HepG2 (cell line): Measurements from ENCODE around the gene HNRNPL. TPM values are rescaled to one million over a fixed set of nuclear protein-coding genes. Genes with fewer than 3 reads are reported as not detected.

Experiments used
- ATAD3A ChIP-seq: sonication (generic); formaldehyde crosslinking; IDR thresholded peaks from 2 replicates; pipeline ENCODE4 v1.4.0; 2020; ENCODE audit warnings: missing genetic modification reagents
- ELF1 ChIP-seq: sonication (generic); formaldehyde crosslinking; IDR thresholded peaks from 2 replicates; pipeline ENCODE4 v1.4.0; 2020; ENCODE audit warnings: missing genetic modification reagents
- ETV5 ChIP-seq: IDR thresholded peaks from 2 replicates; pipeline ENCODE4 v1.6.1; 2018; ENCODE audit warnings: missing biosample characterization, missing genetic modification reagents, inconsistent platforms, borderline replicate concordance
- KDM5A ChIP-seq: fragments of 200-600 bp; sonication (generic); IDR thresholded peaks from 2 replicates; pipeline ENCODE4 v1.7.0; 2018; ENCODE audit warnings: antibody characterized with exemption, mild to moderate bottlenecking, low read length, borderline replicate concordance
- MED13 ChIP-seq: sonication (generic); formaldehyde crosslinking; IDR thresholded peaks from 2 replicates; pipeline ENCODE4 v1.5.0; 2020; ENCODE audit warnings: missing genetic modification reagents
- MIER2 ChIP-seq: IDR thresholded peaks from 2 replicates; pipeline ENCODE4 v1.6.1; 2016; ENCODE audit warnings: missing biosample characterization, missing genetic modification reagents
- SNRNP70 ChIP-seq: fragments of 200-400 bp; formaldehyde crosslinking; IDR thresholded peaks from 2 replicates; pipeline ENCODE4 v1.6.1; 2017; ENCODE audit warnings: mild to moderate bottlenecking, low read depth, low read length, moderate library complexity
- SPEN ChIP-seq: sonication (generic); formaldehyde crosslinking; IDR thresholded peaks from 2 replicates; pipeline ENCODE4 v1.5.1; 2020; ENCODE audit warnings: low read depth, mild to moderate bottlenecking, missing genetic modification reagents
- ZMYM3 ChIP-seq: sonication (generic); formaldehyde crosslinking; IDR thresholded peaks from 2 replicates; pipeline ENCODE4 v1.5.1; 2020; ENCODE audit warnings: mild to moderate bottlenecking, missing genetic modification reagents
- ZNF24 ChIP-seq: fragments of 450-650 bp; IDR thresholded peaks from 2 replicates; pipeline ENCODE4 v1.6.1; 2017; ENCODE audit warnings: antibody characterized with exemption, mild to moderate bottlenecking
- ZNF333 ChIP-seq: sonication (generic); formaldehyde crosslinking; IDR thresholded peaks from 2 replicates; pipeline ENCODE4 v1.4.0; 2020; ENCODE audit warnings: mild to moderate bottlenecking, missing genetic modification reagents, borderline replicate concordance
- ZNF335 ChIP-seq: sonication (generic); formaldehyde crosslinking; IDR thresholded peaks from 2 replicates; pipeline ENCODE4 v1.4.0; 2020; ENCODE audit warnings: missing genetic modification reagents
- polyA plus RNA-seq, 8 experiments: library from polyadenylated mRNA; depleted of rRNA in 3 of 8; stranded (reverse) in 7 of 8; unstranded in 1 of 8; fragments of >200 nt; fragmentation: Illumina TruSeq in 4 of 8; extraction: Trizol in 4 of 8; gene quantifications; 2 replicates each; pipeline versions ENCODE4 v1.2.1 to v1.2.3, GENCODE V29; 2011 to 2016; ENCODE audit warnings: low read depth in 4 of 8, missing spikeins in 1 of 8, mixed read lengths in 1 of 8; ENCODE audit not compliant: insufficient read depth in 1 of 8
- total RNA-seq, 5 experiments: library from RNA; depleted of rRNA; stranded (reverse); fragments of >200 nt; fragmentation: Illumina TruSeq; extraction: Trizol; gene quantifications; 2 replicates each; pipeline ENCODE4 v1.2.3, GENCODE V29; 2016; ENCODE audit warnings: low read depth in 1 of 5
- TF ChIP-seq, protein P1 (sequence below): sonication (generic); formaldehyde crosslinking; IDR thresholded peaks from 2 replicates; pipeline ENCODE4 v1.4.0; 2020; ENCODE audit warnings: mild to moderate bottlenecking, missing genetic modification reagents, borderline replicate concordance
- TF ChIP-seq, protein P2 (sequence below): sonication (generic); formaldehyde crosslinking; IDR thresholded peaks from 2 replicates; pipeline ENCODE4 v1.8.0; 2022; ENCODE audit warnings: mild to moderate bottlenecking, missing genetic modification reagents, borderline replicate concordance
- TF ChIP-seq, protein P3 (sequence below): sonication (generic); formaldehyde crosslinking; IDR thresholded peaks from 2 replicates; pipeline ENCODE4 v1.4.0; 2020; ENCODE audit warnings: missing genetic modification reagents
- TF ChIP-seq, protein P4 (sequence below): sonication (generic); formaldehyde crosslinking; IDR thresholded peaks from 2 replicates; pipeline ENCODE4 v1.4.0; 2020; ENCODE audit warnings: missing genetic modification reagents
- TF ChIP-seq, protein P5 (sequence below): IDR thresholded peaks from 2 replicates; pipeline ENCODE4 v1.6.1; 2018; ENCODE audit warnings: missing genetic modification reagents

Gene HNRNPL
- total and polyA plus RNA-seq, 2 of the 13 experiments (the other 11 are each of a cell fraction or from before 2014, with no cell fraction given) = 156 to 278 TPM

DNA sequence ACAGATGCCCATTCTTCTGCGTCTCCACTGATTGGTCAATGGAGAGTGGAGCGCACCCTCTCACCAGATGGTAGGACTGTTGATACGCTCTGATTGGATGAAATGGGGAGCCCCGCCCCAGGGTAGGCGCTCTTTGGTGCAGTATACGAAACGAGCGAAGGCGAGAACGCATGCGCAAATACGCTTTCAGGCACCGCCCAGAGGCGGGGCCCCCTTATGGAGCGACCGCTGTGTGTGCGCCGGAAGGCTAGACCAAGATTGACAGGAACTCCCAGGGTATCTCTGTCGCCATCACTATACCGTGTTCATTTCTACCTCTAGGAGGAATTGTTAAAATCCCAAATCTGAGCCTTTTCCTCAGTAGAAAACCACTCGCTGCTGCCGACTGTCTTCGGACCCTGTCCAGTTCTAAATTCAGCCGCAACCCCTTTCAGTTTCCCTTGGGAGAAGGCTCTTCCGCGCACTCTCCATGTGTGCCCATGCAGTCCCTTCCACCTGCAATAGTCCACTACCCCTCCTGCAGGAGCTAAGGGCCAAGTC is 720 bp upstream of the HNRNPL start (continued):
- TF ChIP-seq, protein P1, sequence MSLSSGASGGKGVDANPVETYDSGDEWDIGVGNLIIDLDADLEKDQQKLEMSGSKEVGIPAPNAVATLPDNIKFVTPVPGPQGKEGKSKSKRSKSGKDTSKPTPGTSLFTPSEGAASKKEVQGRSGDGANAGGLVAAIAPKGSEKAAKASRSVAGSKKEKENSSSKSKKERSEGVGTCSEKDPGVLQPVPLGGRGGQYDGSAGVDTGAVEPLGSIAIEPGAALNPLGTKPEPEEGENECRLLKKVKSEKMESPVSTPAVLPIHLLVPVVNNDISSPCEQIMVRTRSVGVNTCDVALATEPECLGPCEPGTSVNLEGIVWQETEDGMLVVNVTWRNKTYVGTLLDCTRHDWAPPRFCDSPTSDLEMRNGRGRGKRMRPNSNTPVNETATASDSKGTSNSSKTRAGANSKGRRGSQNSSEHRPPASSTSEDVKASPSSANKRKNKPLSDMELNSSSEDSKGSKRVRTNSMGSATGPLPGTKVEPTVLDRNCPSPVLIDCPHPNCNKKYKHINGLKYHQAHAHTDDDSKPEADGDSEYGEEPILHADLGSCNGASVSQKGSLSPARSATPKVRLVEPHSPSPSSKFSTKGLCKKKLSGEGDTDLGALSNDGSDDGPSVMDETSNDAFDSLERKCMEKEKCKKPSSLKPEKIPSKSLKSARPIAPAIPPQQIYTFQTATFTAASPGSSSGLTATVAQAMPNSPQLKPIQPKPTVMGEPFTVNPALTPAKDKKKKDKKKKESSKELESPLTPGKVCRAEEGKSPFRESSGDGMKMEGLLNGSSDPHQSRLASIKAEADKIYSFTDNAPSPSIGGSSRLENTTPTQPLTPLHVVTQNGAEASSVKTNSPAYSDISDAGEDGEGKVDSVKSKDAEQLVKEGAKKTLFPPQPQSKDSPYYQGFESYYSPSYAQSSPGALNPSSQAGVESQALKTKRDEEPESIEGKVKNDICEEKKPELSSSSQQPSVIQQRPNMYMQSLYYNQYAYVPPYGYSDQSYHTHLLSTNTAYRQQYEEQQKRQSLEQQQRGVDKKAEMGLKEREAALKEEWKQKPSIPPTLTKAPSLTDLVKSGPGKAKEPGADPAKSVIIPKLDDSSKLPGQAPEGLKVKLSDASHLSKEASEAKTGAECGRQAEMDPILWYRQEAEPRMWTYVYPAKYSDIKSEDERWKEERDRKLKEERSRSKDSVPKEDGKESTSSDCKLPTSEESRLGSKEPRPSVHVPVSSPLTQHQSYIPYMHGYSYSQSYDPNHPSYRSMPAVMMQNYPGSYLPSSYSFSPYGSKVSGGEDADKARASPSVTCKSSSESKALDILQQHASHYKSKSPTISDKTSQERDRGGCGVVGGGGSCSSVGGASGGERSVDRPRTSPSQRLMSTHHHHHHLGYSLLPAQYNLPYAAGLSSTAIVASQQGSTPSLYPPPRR (CRISPR knock-in tag) = no peak
- TF ChIP-seq ETV5 (CRISPR knock-in tag) (no peak; the same call in 1 of the 2 replicates), ZNF335 (no peak), SPEN (no peak), MIER2 (CRISPR knock-in tag) (no peak), ELF1 (CRISPR knock-in tag) (peak; percentile 10; the same call in 1 of the 2 replicates), MED13 (CRISPR knock-in tag) (no peak), ZNF333 (CRISPR knock-in tag) (no peak), ZNF24 (no peak), KDM5A (no peak), SNRNP70 (no peak), ZMYM3 (CRISPR knock-in tag) (no peak), ATAD3A (CRISPR knock-in tag) (no peak)
- TF ChIP-seq, protein P2, sequence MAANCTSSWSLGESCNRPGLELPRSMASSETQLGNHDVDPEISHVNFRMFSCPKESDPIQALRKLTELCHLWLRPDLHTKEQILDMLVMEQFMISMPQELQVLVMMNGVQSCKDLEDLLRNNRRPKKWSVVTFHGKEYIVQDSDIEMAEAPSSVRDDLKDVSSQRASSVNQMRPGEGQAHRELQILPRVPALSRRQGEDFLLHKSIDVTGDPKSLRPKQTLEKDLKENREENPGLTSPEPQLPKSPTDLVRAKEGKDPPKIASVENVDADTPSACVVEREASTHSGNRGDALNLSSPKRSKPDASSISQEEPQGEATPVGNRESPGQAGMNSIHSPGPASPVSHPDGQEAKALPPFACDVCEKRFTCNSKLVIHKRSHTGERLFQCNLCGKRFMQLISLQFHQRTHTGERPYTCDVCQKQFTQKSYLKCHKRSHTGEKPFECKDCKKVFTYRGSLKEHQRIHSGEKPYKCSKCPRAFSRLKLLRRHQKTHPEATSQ = no peak
- TF ChIP-seq, protein P3, sequence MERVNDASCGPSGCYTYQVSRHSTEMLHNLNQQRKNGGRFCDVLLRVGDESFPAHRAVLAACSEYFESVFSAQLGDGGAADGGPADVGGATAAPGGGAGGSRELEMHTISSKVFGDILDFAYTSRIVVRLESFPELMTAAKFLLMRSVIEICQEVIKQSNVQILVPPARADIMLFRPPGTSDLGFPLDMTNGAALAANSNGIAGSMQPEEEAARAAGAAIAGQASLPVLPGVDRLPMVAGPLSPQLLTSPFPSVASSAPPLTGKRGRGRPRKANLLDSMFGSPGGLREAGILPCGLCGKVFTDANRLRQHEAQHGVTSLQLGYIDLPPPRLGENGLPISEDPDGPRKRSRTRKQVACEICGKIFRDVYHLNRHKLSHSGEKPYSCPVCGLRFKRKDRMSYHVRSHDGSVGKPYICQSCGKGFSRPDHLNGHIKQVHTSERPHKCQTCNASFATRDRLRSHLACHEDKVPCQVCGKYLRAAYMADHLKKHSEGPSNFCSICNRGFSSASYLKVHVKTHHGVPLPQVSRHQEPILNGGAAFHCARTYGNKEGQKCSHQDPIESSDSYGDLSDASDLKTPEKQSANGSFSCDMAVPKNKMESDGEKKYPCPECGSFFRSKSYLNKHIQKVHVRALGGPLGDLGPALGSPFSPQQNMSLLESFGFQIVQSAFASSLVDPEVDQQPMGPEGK (CRISPR knock-in tag) = no peak
- TF ChIP-seq, protein P4, sequence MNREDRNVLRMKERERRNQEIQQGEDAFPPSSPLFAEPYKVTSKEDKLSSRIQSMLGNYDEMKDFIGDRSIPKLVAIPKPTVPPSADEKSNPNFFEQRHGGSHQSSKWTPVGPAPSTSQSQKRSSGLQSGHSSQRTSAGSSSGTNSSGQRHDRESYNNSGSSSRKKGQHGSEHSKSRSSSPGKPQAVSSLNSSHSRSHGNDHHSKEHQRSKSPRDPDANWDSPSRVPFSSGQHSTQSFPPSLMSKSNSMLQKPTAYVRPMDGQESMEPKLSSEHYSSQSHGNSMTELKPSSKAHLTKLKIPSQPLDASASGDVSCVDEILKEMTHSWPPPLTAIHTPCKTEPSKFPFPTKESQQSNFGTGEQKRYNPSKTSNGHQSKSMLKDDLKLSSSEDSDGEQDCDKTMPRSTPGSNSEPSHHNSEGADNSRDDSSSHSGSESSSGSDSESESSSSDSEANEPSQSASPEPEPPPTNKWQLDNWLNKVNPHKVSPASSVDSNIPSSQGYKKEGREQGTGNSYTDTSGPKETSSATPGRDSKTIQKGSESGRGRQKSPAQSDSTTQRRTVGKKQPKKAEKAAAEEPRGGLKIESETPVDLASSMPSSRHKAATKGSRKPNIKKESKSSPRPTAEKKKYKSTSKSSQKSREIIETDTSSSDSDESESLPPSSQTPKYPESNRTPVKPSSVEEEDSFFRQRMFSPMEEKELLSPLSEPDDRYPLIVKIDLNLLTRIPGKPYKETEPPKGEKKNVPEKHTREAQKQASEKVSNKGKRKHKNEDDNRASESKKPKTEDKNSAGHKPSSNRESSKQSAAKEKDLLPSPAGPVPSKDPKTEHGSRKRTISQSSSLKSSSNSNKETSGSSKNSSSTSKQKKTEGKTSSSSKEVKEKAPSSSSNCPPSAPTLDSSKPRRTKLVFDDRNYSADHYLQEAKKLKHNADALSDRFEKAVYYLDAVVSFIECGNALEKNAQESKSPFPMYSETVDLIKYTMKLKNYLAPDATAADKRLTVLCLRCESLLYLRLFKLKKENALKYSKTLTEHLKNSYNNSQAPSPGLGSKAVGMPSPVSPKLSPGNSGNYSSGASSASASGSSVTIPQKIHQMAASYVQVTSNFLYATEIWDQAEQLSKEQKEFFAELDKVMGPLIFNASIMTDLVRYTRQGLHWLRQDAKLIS (CRISPR knock-in tag) = no peak
- TF ChIP-seq, protein P5, sequence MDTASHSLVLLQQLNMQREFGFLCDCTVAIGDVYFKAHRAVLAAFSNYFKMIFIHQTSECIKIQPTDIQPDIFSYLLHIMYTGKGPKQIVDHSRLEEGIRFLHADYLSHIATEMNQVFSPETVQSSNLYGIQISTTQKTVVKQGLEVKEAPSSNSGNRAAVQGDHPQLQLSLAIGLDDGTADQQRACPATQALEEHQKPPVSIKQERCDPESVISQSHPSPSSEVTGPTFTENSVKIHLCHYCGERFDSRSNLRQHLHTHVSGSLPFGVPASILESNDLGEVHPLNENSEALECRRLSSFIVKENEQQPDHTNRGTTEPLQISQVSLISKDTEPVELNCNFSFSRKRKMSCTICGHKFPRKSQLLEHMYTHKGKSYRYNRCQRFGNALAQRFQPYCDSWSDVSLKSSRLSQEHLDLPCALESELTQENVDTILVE (CRISPR knock-in tag) = no peak
